NB4 (cell line): Measurements from ENCODE around the gene PSMD13.
A peak's percentile ranks its signal among the peaks of the same experiment; 100 is the strongest.

Experiments
- DNase-seq: peaks from one replicate; pipeline ENCODE4 v3.0.0; 2010; ENCODE audit warnings: low read depth
- H3K4me3 ChIP-seq: one replicate; pipeline ENCODE4 v1.5.1; 2011; ENCODE audit warnings: mild to moderate bottlenecking, low read depth, low read length, moderate library complexity
- MYC ChIP-seq: IDR thresholded peaks from 2 replicates; pipeline ENCODE4 v1.6.1; 2011; ENCODE audit warnings: low read depth, low read length
- POLR2A ChIP-seq: IDR thresholded peaks from 2 replicates; pipeline ENCODE4 v1.6.1; 2011; ENCODE audit warnings: mild to moderate bottlenecking; ENCODE audit not compliant: insufficient read length; ENCODE audit errors: extremely low read depth
- TF ChIP-seq, protein P1 (sequence below): IDR thresholded peaks from 2 replicates; pipeline ENCODE4 v1.6.1; 2011; ENCODE audit warnings: low read depth, low read length
- TF ChIP-seq, protein P2 (sequence below): IDR thresholded peaks from one replicate; pipeline ENCODE4 v1.5.1; 2012; ENCODE audit warnings: low read depth, low read length

Gene PSMD13

GRCh38 chr11:201966-202365, 34.8 kb upstream of the PSMD13 start:
- DNase-seq, result peak; percentile 53
- TF ChIP-seq POLR2A, result no peak
- TF ChIP-seq, protein P1, sequence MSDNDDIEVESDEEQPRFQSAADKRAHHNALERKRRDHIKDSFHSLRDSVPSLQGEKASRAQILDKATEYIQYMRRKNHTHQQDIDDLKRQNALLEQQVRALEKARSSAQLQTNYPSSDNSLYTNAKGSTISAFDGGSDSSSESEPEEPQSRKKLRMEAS, result no peak

GRCh38 chr11:202490-202889, 34.3 kb upstream of the PSMD13 start:
- TF ChIP-seq POLR2A (no peak), MYC (no peak)
- TF ChIP-seq, protein P1, result no peak
- TF ChIP-seq, protein P2, sequence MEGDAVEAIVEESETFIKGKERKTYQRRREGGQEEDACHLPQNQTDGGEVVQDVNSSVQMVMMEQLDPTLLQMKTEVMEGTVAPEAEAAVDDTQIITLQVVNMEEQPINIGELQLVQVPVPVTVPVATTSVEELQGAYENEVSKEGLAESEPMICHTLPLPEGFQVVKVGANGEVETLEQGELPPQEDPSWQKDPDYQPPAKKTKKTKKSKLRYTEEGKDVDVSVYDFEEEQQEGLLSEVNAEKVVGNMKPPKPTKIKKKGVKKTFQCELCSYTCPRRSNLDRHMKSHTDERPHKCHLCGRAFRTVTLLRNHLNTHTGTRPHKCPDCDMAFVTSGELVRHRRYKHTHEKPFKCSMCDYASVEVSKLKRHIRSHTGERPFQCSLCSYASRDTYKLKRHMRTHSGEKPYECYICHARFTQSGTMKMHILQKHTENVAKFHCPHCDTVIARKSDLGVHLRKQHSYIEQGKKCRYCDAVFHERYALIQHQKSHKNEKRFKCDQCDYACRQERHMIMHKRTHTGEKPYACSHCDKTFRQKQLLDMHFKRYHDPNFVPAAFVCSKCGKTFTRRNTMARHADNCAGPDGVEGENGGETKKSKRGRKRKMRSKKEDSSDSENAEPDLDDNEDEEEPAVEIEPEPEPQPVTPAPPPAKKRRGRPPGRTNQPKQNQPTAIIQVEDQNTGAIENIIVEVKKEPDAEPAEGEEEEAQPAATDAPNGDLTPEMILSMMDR, result no peak
- DNase-seq, result no peak
- no peak overlapping the region for H3K4me3 ChIP-seq

More at GRCh38 chr11:201966-202365, 34.8 kb upstream of the PSMD13 start:
- H3K4me3 ChIP-seq, result no peak overlapping the region

DNA sequence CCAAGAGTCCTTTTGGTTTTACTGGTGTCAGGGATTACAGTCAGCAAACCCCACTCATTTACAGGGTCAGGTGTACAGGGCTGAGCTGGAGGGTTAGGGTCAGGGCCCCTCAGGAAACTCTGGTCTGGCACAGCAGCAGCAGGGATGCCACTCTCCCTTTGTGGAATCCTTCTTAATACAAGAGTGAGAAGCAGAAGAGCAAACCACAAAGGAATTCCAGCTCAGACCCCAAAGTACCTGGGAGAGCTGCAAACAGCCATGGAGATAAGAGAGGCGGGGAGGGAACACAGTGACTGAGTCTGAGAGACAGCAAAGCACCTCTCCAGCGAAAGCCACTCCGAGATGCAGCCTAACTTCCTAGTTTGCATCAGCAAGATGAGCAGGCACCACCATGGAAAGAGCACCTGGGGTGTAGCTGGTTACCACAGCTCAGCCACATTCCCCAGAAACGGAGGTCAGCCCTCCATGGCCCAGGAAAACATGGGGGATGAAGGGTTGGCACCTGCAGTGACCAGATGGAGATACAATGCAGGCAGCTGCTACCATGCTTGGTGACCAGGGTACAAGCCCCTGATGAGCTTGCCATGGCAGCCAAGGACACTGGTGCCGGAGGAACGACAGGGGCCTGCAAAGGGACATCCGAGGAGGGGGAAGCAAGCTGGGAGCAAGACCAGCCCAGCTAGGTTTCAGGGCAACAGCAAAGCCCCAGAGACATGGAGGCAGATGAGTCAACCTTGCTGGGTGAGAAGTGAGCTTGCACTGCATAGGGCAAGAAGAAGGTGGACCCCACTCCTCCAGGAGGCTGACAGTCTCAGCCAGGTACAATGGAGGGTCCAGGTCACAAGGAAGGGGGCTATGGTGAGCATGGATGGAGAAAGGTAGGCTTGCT, 33.5 kb upstream of the PSMD13 start:
- DNase-seq, result no peak
- no peak overlapping the region for H3K4me3 ChIP-seq
- TF ChIP-seq MYC (no peak), POLR2A (no peak)
- TF ChIP-seq, protein P1, result no peak
- TF ChIP-seq, protein P2, result no peak

DNA sequence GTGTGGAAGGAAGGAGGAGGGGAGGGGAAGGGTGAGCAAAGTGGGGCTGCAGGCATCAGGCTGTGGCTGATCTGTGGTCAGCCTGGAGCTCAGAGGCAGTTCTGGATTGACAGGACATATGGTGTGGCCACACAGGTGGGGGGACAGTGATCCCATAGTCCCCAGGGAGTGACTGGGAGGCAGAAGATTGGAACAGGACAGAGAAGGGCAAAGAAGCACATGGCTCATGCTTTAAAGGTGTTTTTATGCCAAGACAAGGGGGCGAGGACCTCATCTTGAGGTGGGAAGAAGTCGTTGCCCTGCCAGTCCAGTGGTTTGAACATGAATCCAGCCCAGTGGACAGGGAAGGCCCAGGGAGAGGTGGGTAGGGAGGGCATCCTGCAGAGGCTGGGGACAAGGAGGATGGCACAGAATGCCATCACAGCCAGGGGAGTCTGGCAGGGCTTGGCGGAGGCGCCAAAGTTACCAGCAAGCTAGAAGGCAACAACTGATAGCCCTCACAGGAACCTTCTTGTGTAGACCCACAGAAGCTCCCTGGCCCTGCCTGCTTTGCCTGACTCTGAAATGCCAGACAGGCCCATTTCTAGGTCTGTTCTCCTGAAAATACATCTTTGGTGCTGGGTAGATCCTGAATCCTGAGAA, 32.7 kb upstream of the PSMD13 start:
- H3K4me3 ChIP-seq, result no peak overlapping the region
- TF ChIP-seq, protein P2, result no peak
- TF ChIP-seq, protein P1, result no peak
- TF ChIP-seq MYC (no peak), POLR2A (no peak)
- DNase-seq, result no peak

GRCh38 chr11:204587-205109, 32.1 kb upstream of the PSMD13 start:
- DNase-seq, result no peak
- H3K4me3 ChIP-seq, result no peak overlapping the region
- no peak for TF ChIP-seq MYC
- no peak for TF ChIP-seq POLR2A
- TF ChIP-seq, protein P2, result no peak
- TF ChIP-seq, protein P1, result no peak
